ENCODE results near the gene ISCA2. TPM values are rescaled to one million over a fixed set of nuclear protein-coding genes. Genes with fewer than 3 reads are reported as not detected.
A peak's percentile ranks its signal among the peaks of the same experiment; 100 is the strongest.

Gene ISCA2
- total RNA-seq, 4 donors from 2014 or later: 24.6 to 54.9 (median 44.2) TPM

GRCh38 chr14:74507085-74507484 lies 13.5 kb downstream of the ISCA2 start:
- WGBS, 2 donors: 81 to 84% methylated on average over 8 of the region's 8 CpGs
- H3K27me3 ChIP-seq: no peaks in the 10 kb centered on the region
- peak overlapping the region in 1 of 3 donors; percentile 46 for H3K27ac ChIP-seq
- intact Hi-C loops (cut with DNase I): no loop called here
- H3K36me3 ChIP-seq: peaks cover 28 to 38% of the 10 kb centered on the region in 2 donors
- no peaks in the 10 kb centered on the region for H3K9me3 ChIP-seq
- TF ChIP-seq POLR2A (IDR thresholded peaks at IDR 0.05) (no peak), CTCF (IDR thresholded peaks at IDR 0.05) (no peak)
- H3K4me3 ChIP-seq (replicated peaks in 1 of 3): no peak overlapping the region
- no peak for DNase-seq
- H3K4me1 ChIP-seq: peaks cover 8 to 18% of the 10 kb centered on the region in 2 donors

- Histone ChIP-seq H3K27ac (peak overlapping the region in 1 of 3 donors; percentile 46), H3K9me3 (no peaks in the 10 kb centered on the region), H3K4me3 (replicated peaks in 1 of 3) (no peak overlapping the region), H3K36me3 (peaks cover 23 to 38% of the 10 kb centered on the region in 2 donors), H3K4me1 (peaks cover 8 to 18% of the 10 kb centered on the region in 2 donors), H3K27me3 (no peaks in the 10 kb centered on the region)
- intact Hi-C loops (cut with DNase I): no loop called here
- WGBS, 2 donors: 57 to 73% methylated on average over 4 to 5 of the region's 5 CpGs
- peak in 1 of 2 donors; percentile 41 for DNase-seq
- TF ChIP-seq CTCF (IDR thresholded peaks at IDR 0.05) (no peak), POLR2A (IDR thresholded peaks at IDR 0.05) (no peak)
Observed at GRCh38 chr14:74507840-74508239, 14.3 kb downstream of the ISCA2 start.

- 73 to 77% methylated on average over 15 of the region's 15 CpGs for WGBS, 2 donors
- Histone ChIP-seq H3K4me1 (peaks cover 8 to 18% of the 10 kb centered on the region in 2 donors), H3K27me3 (no peaks in the 10 kb centered on the region), H3K9me3 (no peaks in the 10 kb centered on the region), H3K4me3 (replicated peaks in 1 of 3) (no peak overlapping the region), H3K36me3 (peaks cover 19 to 35% of the 10 kb centered on the region in 2 donors), H3K27ac (peak overlapping the region in 1 of 3 donors; percentile 46)
- intact Hi-C loops (cut with DNase I): no loop called here
- DNase-seq: no peak
- TF ChIP-seq CTCF (IDR thresholded peaks at IDR 0.05) (no peak), POLR2A (IDR thresholded peaks at IDR 0.05) (no peak)
Observed at GRCh38 chr14:74508292-74508731, 14.7 kb downstream of the ISCA2 start.

- H3K36me3 ChIP-seq: peaks cover 15 to 34% of the 10 kb centered on the region in 2 donors
- no peak for TF ChIP-seq POLR2A (IDR thresholded peaks at IDR 0.05)
- no peak for TF ChIP-seq CTCF (IDR thresholded peaks at IDR 0.05)
- H3K27me3 ChIP-seq: no peaks in the 10 kb centered on the region
- 82 to 92% methylated on average over 4 to 5 of the region's 13 CpGs for WGBS, 2 donors
- peak overlapping the region in 1 of 3 donors; percentile 88 for H3K27ac ChIP-seq
- no peak overlapping the region for H3K4me3 ChIP-seq (replicated peaks in 1 of 3)
- DNase-seq: no peak
- peaks cover 12 to 24% of the 10 kb centered on the region in 2 donors for H3K4me1 ChIP-seq
- H3K9me3 ChIP-seq: no peaks in the 10 kb centered on the region
- intact Hi-C loops (cut with DNase I): no loop called here
Observed at GRCh38 chr14:74508844-74509428, 15.4 kb downstream of the ISCA2 start.

- Histone ChIP-seq H3K27ac (peak overlapping the region in 1 of 3 donors; percentile 88), H3K4me1 (peaks cover 18 to 31% of the 10 kb centered on the region in 2 donors)
Observed at GRCh38 chr14:74509587-74510222, 16.1 kb downstream of the ISCA2 start.

More at GRCh38 chr14:74509587-74510222, 16.1 kb downstream of the ISCA2 start:
- intact Hi-C loops (cut with DNase I): no loop called here
- TF ChIP-seq POLR2A (IDR thresholded peaks at IDR 0.05): no peak
- no peak for TF ChIP-seq CTCF (IDR thresholded peaks at IDR 0.05)
- Histone ChIP-seq H3K27me3 (no peaks in the 10 kb centered on the region), H3K36me3 (peaks cover 14 to 26% of the 10 kb centered on the region in 2 donors), H3K9me3 (no peaks in the 10 kb centered on the region), H3K4me3 (replicated peaks in 1 of 3) (no peak overlapping the region)
- DNase-seq: no peak
- 95 to 98% methylated on average over 10 of the region's 10 CpGs for WGBS, 2 donors

Measured in thyroid gland (tissue), 4 donors.